Anterior cingulate cortex (tissue), 58 donors: Measurements from ENCODE around the gene WDR4.
A peak's percentile ranks its signal among the peaks of the same experiment; 100 is the strongest.
"Not testable (repeated sequence)": the region's sequence is repeated elsewhere in the genome, so short reads cannot be mapped to it uniquely, and the experiment has no call there.

ENCODE experiments used
- DNase-seq, 58 donors: peaks; one replicate each; lab custom pipeline; 2025; lab: John Stamatoyannopoulos, UW

The WDR4 gene

GRCh38 chr21:42878993-42879787 is at the start of gene WDR4:
Gene WDR4, minus strand, starts transcription at chr21:42879539. Its CDS starts 44 bp downstream, at chr21:42879495.
- peak; percentile 54 to 97 (median 92) for DNase-seq

DNA sequence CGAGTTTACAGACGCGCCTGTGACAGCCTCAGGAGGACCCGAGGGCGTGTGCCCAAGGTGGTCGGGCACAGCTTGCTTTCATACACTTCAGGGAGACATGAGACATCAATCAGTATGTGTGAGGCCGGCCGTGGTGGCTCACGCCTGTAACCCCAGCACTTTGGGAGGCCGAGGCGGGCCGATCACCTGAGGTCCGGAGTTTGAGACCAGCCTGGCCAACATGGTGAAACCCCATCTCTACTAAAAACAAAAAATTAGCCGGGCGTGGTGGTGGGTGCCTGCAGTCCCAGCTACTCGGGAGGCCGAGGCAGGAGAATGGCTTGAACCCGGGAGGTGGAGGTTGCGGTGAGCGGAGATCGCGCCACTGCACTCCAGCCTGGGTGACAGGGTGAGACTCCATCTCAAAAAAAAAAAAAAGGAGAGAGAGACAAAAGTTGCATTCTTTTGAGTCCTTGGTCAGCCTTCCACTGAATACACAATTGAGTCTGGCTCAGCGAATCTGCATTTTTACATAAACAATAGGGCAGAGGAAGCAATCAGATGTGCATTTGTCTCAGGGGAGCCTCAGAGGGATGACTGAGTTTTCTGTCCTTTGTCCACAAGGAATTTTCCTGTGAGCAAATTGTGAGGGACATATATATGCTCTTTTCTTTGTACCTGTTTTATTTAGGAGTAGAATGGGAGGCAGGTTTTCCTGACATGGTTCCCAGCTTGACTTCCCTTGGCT is 48.3 kb upstream of the WDR4 start:
- peak in 9 of 58 donors; percentile 2 to 53 (median 19) for DNase-seq

GRCh38 chr21:42925114-42925926 is 46.0 kb upstream of the WDR4 start, which contains the start of gene ERVH48-1:
Gene ERVH48-1, minus strand, starts transcription at chr21:42925630. Its CDS starts 6,624 bp downstream, at chr21:42919006.
- DNase-seq, result no peak

DNA sequence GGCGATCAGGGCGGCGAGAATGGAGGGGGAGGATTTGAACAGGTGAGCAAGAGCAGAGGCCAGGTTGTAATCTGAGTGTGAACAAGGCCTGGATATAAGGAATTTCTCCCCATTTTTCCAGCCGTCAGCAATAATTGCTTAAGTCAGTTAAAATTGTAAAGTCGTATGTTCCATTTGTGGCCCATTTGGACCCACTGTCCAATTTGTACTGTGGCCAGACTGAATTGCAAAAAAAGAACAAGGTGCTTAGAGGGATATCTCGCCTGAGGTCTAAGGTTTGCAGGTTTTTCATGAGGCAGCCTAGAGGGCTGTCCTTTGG is 45.1 kb upstream of the WDR4 start:
- no peak for DNase-seq

DNA sequence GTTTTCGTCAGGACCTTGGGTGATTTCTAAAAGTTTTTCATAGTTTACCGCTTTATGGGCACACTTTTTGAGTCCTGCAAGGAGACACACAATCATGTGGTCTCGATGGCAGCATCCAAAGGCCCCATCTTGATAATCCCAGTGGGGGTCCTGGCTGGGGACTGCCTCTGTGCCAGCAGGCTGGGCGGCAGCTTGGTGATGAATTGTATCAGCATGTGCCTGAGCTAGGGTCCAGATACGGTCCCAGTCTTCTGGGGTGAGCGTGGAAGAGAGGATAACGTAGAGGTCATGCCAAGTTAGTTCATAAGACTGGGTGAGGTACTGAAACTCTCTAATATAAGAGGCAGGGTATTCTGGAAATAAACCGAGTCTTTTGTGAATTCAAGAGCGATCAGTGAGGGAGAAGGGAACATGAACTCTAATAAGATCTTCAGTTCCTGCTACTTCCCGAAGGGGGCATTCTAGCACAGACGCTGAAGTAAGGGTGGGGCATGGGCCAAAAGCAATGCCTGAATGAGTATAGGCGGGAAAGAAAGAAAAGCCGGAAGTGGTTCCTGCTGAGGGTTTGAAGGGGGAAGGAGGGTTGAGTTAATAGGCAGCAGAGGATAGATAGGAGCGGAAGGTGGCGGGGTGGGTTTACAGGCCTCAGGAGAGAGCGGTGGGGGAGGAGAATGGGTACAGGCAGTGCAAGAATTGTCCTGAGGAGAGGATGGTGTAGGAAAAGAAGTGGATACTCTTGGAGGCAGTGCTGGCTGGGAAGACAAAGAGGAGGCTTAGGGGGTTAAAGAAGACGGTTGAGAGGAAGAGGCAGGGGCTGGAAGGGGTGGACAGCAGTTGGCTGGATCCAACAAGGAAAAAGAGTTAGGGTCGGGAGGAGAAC is 44.5 kb upstream of the WDR4 start:
- DNase-seq, result peak in 47 of 58 donors; percentile 4 to 81 (median 47)

- DNase-seq, result no peak
These were observed 43.6 kb upstream of the WDR4 start for GRCh38 chr21:42922918-42923317.

GRCh38 chr21:42921927-42922326 is 42.6 kb upstream of the WDR4 start:
- no peak for DNase-seq

GRCh38 chr21:42918291-42918690 is 39.0 kb upstream of the WDR4 start:
- DNase-seq, result no peak

DNA sequence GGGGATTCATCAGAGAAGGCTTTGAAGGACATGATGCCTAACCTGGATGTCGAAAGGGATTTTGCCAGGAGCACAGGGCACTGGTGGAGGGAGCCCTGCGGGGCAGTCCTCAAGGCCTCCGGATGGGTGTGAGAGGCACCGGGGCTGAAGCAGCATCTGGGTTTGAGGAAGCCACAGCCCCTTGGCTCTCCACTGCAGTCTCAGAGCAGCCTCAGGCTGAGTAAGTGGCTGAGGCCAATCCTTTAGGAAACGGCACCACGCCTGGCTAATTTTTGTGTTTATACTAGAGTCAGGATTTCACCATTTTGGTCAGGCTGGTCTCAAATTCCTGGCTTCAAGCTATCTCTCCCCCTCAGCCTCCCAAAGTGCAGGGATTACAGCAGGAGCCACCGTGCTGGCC is 34.1 kb upstream of the WDR4 start:
- no peak for DNase-seq

- DNase-seq, result not testable (repeated sequence)
These were observed 32.6 kb upstream of the WDR4 start for GRCh38 chr21:42911920-42912319.

- DNase-seq, result not testable (repeated sequence)
These were observed 29.1 kb upstream of the WDR4 start for GRCh38 chr21:42908484-42908883.

- DNase-seq, result peak in 3 of 58 donors; percentile 5 to 13 (median 10)
These were observed 26.9 kb upstream of the WDR4 start for GRCh38 chr21:42906233-42906632.

DNA sequence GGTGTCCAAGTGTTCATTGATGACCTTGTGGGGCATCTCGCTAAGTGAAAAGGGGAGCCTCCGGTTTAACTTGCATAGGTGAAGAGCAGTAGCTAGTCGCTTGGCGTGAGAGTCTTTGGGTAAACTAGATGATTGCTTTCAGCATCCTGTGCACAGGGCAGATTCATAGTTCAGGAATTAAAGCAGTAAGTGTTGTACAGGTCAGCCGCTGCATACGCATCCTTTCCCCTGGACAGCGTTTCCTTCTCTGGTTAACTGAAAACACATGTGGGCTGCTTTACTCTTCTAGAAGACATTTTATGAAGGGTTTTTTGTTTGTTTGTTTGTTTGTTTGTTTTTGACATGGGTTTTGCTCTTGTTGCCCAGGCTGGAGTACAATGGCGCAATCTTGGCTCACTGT is 25.9 kb upstream of the WDR4 start:
- no peak for DNase-seq

- DNase-seq, result no peak
These were observed 24.5 kb upstream of the WDR4 start for GRCh38 chr21:42903817-42904216.

DNA sequence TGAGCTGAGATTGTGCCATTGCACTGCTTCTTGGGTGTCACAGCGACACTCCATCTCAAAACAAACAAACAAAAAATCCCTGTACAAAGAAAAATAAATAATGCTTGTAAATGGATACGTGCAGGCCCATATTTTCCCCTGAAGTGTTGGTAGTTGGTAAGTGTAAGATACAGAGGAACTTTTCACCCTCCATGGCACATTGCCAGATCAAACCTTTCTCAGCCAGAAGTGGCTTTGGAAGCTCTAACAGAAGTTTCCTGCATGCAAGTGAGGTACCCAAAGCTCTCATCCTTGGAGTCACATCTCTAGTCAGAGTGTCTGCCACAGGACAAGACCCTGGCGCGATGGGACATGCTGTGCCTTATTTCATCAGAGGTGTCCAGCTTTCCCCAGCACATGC is 21.1 kb upstream of the WDR4 start:
- no peak for DNase-seq

GRCh38 chr21:42892931-42893755 is 13.8 kb upstream of the WDR4 start, which contains the start of gene NDUFV3:
Gene NDUFV3, plus strand, starts transcription at chr21:42893309. Its CDS starts 25 bp downstream, at chr21:42893334.
- peak; percentile 91 to 100 (median 99) for DNase-seq

GRCh38 chr21:42892582-42892930 is 13.2 kb upstream of the WDR4 start:
- peak in 4 of 58 donors; percentile 18 to 42 (median 35) for DNase-seq

GRCh38 chr21:42887326-42887725 is 8.0 kb upstream of the WDR4 start:
- no peak for DNase-seq

- no peak for DNase-seq
These were observed 4.6 kb upstream of the WDR4 start for GRCh38 chr21:42883921-42884320.
